Right lobe of liver (tissue), 6 donors: ENCODE measurements around the gene OR6C65. TPM values are rescaled to one million over a fixed set of nuclear protein-coding genes. Genes with fewer than 3 reads are reported as not detected.
"Not testable (repeated sequence)": the region's sequence is repeated elsewhere in the genome, so short reads cannot be mapped to it uniquely, and the experiment has no call there.

Experiments
- ATAC-seq, 4 donors: fragments of 200-7000 bp; cut with Tn5 transposase; one replicate each; pipeline ENCODE4 v1.9.1; 2020; ENCODE audit warnings: mild to moderate bottlenecking in 4 of 4, moderate library complexity in 4 of 4
- DNase-seq, 3 donors: peaks; one replicate each; pipeline ENCODE4 v3.0.0-alpha.2; 2020
- H3K27ac ChIP-seq, 3 donors: fragments of 200-600 bp; one replicate each; pipeline ENCODE4 v1.8.0; 2022
- H3K27me3 ChIP-seq, 2 donors: fragments of 200-600 bp; one replicate each; pipeline ENCODE4 v1.8.0; 2022
- H3K36me3 ChIP-seq, 4 donors: fragments of 200-600 bp; sonication (generic) in 1 of 4; one replicate each; pipeline versions ENCODE4 v1.5.1 to v1.8.0; 2017 to 2022; ENCODE audit warnings: control low read depth in 1 of 4
- H3K4me1 ChIP-seq, 4 donors: fragments of 200-600 bp; sonication (generic) in 1 of 4; one replicate each; pipeline versions ENCODE4 v1.5.1 to v1.8.0; 2017 to 2022; ENCODE audit warnings: control low read depth in 1 of 4
- H3K4me3 ChIP-seq, 3 donors: fragments of 200-600 bp; one replicate each; pipeline ENCODE4 v1.8.0; 2022
- H3K9me3 ChIP-seq, 4 donors: fragments of 200-600 bp; sonication (generic) in 1 of 4; one replicate each; pipeline versions ENCODE4 v1.5.1 to v1.8.0; 2017 to 2022; ENCODE audit warnings: control low read depth in 1 of 4
- CTCF ChIP-seq, 4 donors: fragments of 200-600 bp in 3 of 4; fragments of 450-650 bp in 1 of 4; IDR thresholded peaks; one replicate each; pipeline versions ENCODE4 v1.5.1 to v1.8.0; 2016 to 2022; ENCODE audit warnings: antibody characterized with exemption in 4 of 4, mild to moderate bottlenecking in 2 of 4
- POLR2A ChIP-seq: fragments of 450-650 bp; IDR thresholded peaks from one replicate; pipeline ENCODE4 v1.6.1; 2017; ENCODE audit warnings: antibody characterized with exemption, mild to moderate bottlenecking
- WGBS: methylation state at CpG from one replicate; pipeline ENCODE4 v1.1.6; 2018; ENCODE audit warnings: low coverage, low lambda C conversion rate; ENCODE audit not compliant: insufficient coverage; ENCODE audit errors: missing lambda C conversion rate; 5-methylcytosine and 5-hydroxymethylcytosine counted together
- intact Hi-C, 2 donors: fragments of 100-400 bp; cut with DNase I; formaldehyde crosslinking; loops; one replicate each; pipeline versions ENCODE4 v1.11.2 to v1.14.1; 2022
- total RNA-seq, 6 experiments: library from RNA; depleted of rRNA in 2 of 6; stranded (reverse); fragments of >200 nt in 2 of 6; fragmentation: NEBNext Ultra II Directional in 3 of 6; extraction: Animal tissue kit (Norgen Biotek cat#: 25700) in 3 of 6; gene quantifications; one replicate each; pipeline versions ENCODE4 v1.1.0 to v1.2.4, GENCODE V29; 2016 to 2023
- donor health status: DM: no; HTN: yes; CAD: no.
- donor health status: DM: no; HTN: no; CAD: no.
- donor health status: DM: no; HTN: no; CAD: no.
- donor health status: DM: no; HTN: yes; CAD: no.
- donor health status: DM: no; HTN: yes; CAD: no.

Gene OR6C65
- total RNA-seq, 6 experiments from 2014 or later, result not detected

- intact Hi-C loops, result no loop called here
- TF ChIP-seq POLR2A, result no peak
- TF ChIP-seq CTCF (IDR thresholded peaks at IDR 0.05), result no peak
- ATAC-seq, result no peak
Observed at GRCh38 chr12:55385891-55386290, 14.4 kb upstream of the OR6C65 start.

GRCh38 chr12:55392032-55392795, 8.1 kb upstream of the OR6C65 start:
- peak in 1 of 4 donors; percentile 38 for ATAC-seq
- DNase-seq, result no peak
- H3K36me3 ChIP-seq, result no peaks in the 10 kb centered on the region
- TF ChIP-seq CTCF (IDR thresholded peaks at IDR 0.05) (no peak), POLR2A (no peak)
- H3K27ac ChIP-seq, result no peak overlapping the region
- no peaks in the 10 kb centered on the region for H3K27me3 ChIP-seq
- no peak overlapping the region for H3K4me3 ChIP-seq
- intact Hi-C loops, result no loop called here
- 64% methylated on average over 4 of the region's 23 CpGs for WGBS
- no peaks in the 10 kb centered on the region for H3K9me3 ChIP-seq
- no peaks in the 10 kb centered on the region for H3K4me1 ChIP-seq

More at GRCh38 chr12:55385891-55386290, 14.4 kb upstream of the OR6C65 start:
- no peak for DNase-seq
- H3K4me3 ChIP-seq, result no peak overlapping the region
- no peaks in the 10 kb centered on the region for H3K36me3 ChIP-seq
- H3K9me3 ChIP-seq, result no peaks in the 10 kb centered on the region
- H3K27ac ChIP-seq, result no peak overlapping the region
- H3K4me1 ChIP-seq, result no peaks in the 10 kb centered on the region
- no peaks in the 10 kb centered on the region for H3K27me3 ChIP-seq

DNA sequence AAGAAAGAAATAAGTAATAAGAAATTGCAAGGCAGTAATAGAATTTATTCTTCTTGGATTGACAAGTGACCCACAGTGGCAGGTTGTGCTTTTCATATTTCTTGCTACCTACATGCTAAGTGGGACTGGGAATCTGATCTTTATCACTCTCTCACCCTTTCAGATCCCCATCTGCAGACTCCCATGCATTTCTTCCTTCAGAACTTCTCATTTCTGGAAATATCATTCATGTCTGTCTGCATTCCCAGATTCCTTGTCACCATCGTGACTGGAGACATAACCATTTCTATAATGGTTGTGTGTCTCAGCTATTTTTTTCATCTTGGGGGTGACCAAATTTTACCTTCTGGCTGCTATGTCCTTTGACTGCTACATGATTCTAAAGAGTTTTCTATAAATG, 4.0 kb upstream of the OR6C65 start:
- Histone ChIP-seq H3K9me3 (no peaks in the 10 kb centered on the region), H3K27me3 (no peaks in the 10 kb centered on the region), H3K27ac (no peak overlapping the region), H3K4me1 (no peaks in the 10 kb centered on the region), H3K4me3 (no peak overlapping the region), H3K36me3 (no peaks in the 10 kb centered on the region)
- no peak for ATAC-seq
- WGBS, result 58% methylated on average over 1 of the region's 1 CpG
- intact Hi-C loops, result no loop called here
- DNase-seq, result no peak
- TF ChIP-seq CTCF (IDR thresholded peaks at IDR 0.05) (no peak), POLR2A (no peak)

- Histone ChIP-seq H3K27ac (no peak overlapping the region), H3K4me3 (no peak overlapping the region), H3K36me3 (no peaks in the 10 kb centered on the region), H3K9me3 (peaks cover 0 to 3% (median 0%) of the 10 kb centered on the region in 4 donors), H3K4me1 (no peaks in the 10 kb centered on the region), H3K27me3 (no peaks in the 10 kb centered on the region)
- WGBS, result 33% methylated on average over 1 of the region's 1 CpG
- no peak for ATAC-seq
- TF ChIP-seq CTCF (IDR thresholded peaks at IDR 0.05) (no peak), POLR2A (no peak)
- no peak for DNase-seq
- intact Hi-C loops, result no loop called here
Observed at GRCh38 chr12:55407866-55408265, 7.5 kb downstream of the OR6C65 start.

GRCh38 chr12:55409133-55409532, 8.8 kb downstream of the OR6C65 start:
- H3K4me3 ChIP-seq, H3K36me3 ChIP-seq, DNase-seq, H3K27ac ChIP-seq, H3K4me1 ChIP-seq, H3K27me3 ChIP-seq, intact Hi-C loops, ATAC-seq, H3K9me3 ChIP-seq: not testable (repeated sequence)
- 69% methylated on average over 1 of the region's 1 CpG for WGBS

DNA sequence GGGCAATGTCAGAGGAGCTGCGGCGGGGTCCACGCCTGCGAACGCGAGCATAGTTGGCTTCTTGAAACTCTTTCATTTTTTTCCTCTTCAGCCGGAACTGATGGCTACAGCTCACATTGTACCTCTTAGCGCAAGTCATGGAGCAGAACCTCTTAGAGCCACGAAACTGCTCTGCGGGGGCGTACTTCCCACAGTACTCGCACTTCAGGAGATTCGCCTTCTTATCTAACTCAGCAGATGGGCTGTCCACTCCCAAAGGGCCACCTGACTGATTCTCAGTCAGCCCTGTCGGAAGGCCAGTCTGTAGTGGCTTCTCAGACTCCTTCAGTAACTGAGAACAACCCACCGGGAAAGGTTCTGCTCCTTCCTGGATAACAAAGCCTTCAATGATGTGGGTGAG, 11.8 kb downstream of the OR6C65 start:
- H3K9me3 ChIP-seq, H3K4me1 ChIP-seq, DNase-seq, H3K27ac ChIP-seq, ATAC-seq, intact Hi-C loops, H3K27me3 ChIP-seq, H3K36me3 ChIP-seq, H3K4me3 ChIP-seq: not testable (repeated sequence)
- 100% methylated on average over 1 of the region's 15 CpGs for WGBS

DNA sequence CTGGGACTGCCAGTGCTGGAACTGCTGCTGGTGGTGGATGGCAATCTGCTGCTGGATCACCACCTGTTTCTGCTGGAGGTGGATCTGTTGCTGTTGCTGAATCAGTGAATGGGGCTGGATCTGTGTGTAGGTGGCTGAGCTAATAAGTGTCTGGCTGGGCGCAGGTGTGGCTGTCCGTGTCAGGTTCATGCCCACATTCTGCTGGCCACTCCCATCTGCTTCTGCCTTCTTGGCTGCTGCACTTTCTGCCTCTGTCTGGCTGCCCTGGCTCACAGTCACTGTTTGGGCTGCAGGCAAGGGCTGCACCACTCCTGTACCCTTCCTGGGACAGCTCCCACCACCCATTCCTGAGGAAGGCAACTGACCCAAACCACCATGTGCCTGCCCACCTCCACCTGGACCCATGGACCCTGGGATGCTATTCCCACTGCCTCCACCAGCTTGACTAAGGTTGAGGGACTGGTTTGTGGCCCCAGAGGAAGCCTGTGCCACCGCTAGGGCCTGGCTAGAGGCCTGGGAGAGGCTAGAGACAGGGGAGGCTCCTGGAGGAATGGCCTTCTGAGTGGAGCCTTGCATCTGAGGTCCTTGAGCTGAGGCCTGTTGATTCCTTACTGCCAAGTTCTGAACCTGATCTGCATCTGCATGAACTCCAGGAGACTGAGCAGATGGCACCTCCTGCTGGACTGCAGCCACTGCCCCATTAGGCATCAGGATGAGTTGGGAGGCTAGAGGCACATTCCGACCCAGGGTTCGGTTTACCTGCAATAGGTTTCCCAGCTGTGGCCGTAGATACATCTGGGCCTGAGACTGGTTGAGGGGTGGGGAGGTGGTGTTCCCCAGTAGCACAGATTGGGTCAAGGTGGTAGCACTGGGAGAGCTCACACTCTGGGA, 13.4 kb downstream of the OR6C65 start:
- ATAC-seq, result peak; percentile 11 to 67 (median 13)
- H3K4me3 ChIP-seq, H3K27me3 ChIP-seq, H3K36me3 ChIP-seq, H3K4me1 ChIP-seq, H3K27ac ChIP-seq, H3K9me3 ChIP-seq, intact Hi-C loops, DNase-seq: not testable (repeated sequence)
- no CpG with 5 or more reads among the region's 6 CpGs for WGBS
